Subcutaneous adipose tissue (tissue), 4 donors: ENCODE data around the gene STK39. TPM values are rescaled to one million over a fixed set of nuclear protein-coding genes. Genes with fewer than 3 reads are reported as not detected.

Experiments used
- total RNA-seq, 4 donors: library from RNA; depleted of rRNA; stranded (reverse); fragments of >200 nt; gene quantifications; one replicate each; pipeline ENCODE4 v1.1.0, GENCODE V29; 2016
- TF ChIP-seq, protein P1 (sequence below): fragments of 450-650 bp; IDR thresholded peaks from one replicate; pipeline ENCODE4 v1.5.1; 2016; ENCODE audit warnings: low read depth, mild to moderate bottlenecking, control low read depth, antibody characterized with exemption, moderate library complexity

Gene STK39
- total RNA-seq, 4 donors from 2014 or later = 40.1 to 68.6 (median 56.5) TPM

DNA sequence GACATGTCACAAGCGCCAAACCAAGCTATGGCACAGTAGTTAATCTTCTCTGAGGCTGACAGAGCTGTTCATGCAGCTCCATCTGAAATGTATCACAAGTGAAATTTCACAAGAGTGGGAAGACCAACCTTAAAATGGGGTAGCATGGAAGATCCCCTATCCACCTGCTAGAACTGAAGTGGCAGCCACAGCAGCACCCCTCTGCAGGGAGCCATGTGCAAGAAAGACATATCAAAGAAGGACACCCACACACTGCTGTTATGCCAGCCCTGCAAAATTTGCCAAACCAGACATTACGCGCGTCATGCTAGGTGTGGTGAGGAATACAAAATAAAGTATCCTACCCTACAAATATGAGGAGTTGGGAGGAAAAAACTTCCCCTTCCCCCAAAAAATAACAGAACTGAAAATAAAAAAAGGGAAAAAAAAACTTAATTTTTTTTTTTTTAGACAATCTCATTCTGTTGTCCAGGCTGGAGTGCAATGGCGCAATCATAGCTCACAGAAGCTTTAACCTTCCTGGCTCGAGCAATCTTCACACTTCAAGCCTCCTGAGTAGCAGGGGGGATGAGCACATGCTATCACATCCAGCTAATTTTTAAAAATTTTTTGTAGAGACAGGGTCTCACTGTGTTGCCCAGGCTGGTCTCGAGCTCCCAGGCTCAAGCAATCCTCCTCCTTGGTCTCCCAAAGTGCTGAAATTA is 76.2 kb downstream of the STK39 start:
- TF ChIP-seq, protein P1, sequence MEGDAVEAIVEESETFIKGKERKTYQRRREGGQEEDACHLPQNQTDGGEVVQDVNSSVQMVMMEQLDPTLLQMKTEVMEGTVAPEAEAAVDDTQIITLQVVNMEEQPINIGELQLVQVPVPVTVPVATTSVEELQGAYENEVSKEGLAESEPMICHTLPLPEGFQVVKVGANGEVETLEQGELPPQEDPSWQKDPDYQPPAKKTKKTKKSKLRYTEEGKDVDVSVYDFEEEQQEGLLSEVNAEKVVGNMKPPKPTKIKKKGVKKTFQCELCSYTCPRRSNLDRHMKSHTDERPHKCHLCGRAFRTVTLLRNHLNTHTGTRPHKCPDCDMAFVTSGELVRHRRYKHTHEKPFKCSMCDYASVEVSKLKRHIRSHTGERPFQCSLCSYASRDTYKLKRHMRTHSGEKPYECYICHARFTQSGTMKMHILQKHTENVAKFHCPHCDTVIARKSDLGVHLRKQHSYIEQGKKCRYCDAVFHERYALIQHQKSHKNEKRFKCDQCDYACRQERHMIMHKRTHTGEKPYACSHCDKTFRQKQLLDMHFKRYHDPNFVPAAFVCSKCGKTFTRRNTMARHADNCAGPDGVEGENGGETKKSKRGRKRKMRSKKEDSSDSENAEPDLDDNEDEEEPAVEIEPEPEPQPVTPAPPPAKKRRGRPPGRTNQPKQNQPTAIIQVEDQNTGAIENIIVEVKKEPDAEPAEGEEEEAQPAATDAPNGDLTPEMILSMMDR = no peak

DNA sequence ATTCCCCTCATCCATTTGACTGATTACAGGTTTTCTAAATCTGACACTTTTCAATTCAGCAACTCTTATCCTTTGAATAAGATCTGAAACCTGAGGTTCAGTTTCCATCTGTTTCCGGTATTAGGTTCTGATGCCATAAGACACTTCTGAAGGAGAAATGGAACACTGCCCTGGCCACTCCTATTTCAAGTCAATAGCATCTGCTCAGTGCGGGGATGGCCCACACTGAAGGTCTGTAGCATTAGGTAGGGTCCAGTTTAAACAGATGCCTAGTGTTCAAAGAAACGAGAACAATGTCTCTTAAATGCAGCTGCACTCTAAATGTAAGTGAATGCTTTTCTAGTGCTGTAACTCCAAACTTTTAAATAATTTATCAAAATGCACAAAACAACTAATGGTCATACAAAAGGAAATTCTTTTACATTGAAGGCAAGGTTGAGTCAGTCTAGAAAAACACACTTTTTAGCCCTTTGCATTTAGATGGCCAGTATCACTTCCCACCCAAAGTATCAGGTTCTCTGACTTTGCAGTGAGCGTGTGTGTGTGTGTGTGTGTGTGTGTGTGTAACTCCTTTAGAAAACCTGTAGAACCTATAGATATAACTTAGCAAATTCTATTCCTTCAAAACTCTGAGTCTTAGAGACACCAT is 78.2 kb downstream of the STK39 start:
- TF ChIP-seq, protein P1 = no peak

DNA sequence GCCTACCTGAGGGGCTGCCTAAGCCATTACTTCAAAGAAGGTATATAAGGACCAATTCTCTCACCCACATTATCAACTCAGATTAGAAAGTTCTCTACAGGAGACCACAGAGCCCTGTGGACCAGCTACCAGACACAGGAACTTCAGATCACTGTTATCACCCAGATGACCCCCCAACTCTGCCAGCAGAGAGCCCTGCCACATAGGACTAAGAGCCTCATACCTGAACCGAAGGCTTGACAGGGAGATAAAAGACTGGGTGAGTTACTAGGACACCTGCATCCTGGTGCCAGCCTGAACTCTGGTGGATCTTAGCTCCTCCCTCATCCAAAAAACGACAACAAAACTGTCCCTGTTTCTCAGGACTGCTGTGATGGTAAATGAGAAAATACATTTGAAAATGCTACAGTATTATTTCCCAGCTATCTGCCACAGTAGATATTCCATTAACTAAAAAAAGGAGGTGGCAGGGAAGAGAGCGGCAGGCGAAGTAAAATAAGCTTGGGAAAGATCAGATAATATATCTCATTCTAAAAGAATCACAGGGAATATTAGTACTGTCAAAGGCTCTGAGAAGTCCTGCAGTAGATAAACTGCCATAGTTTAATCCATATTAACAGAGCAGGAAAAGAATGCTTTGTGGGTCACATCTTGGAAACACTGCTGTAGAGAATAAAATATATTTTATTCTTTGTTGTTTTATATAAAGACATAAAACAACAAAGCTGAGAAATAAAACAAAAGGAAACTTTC is 79.7 kb downstream of the STK39 start:
- TF ChIP-seq, protein P1 = no peak

DNA sequence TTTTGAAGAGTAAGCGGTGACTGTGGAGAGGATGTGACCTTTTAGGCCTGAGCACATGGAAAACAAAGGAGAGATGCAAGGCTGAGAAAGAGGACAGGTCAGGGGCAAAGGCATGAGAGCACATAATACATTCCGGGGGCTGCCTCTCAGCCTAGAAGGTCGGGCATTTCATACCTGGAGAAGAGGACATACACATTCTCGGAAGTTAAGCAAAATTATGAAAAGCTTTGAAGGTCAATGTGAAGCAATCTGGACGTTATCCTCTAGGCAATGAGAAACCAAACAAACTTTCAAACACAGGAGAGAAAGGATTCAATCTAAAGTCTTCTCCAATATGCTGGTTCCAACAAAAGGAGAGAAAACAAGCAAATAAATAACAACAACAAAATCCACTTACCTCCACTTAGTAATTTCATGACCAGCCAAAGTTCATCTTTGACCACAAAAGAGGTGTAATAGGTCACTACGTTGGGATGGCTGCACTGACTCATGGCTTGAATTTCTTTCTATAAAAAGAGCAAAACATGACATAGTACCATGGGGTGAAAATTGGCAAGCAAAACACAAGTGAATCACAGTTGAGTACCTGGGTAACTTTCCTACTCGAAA is 80.4 kb downstream of the STK39 start:
- TF ChIP-seq, protein P1 = no peak

DNA sequence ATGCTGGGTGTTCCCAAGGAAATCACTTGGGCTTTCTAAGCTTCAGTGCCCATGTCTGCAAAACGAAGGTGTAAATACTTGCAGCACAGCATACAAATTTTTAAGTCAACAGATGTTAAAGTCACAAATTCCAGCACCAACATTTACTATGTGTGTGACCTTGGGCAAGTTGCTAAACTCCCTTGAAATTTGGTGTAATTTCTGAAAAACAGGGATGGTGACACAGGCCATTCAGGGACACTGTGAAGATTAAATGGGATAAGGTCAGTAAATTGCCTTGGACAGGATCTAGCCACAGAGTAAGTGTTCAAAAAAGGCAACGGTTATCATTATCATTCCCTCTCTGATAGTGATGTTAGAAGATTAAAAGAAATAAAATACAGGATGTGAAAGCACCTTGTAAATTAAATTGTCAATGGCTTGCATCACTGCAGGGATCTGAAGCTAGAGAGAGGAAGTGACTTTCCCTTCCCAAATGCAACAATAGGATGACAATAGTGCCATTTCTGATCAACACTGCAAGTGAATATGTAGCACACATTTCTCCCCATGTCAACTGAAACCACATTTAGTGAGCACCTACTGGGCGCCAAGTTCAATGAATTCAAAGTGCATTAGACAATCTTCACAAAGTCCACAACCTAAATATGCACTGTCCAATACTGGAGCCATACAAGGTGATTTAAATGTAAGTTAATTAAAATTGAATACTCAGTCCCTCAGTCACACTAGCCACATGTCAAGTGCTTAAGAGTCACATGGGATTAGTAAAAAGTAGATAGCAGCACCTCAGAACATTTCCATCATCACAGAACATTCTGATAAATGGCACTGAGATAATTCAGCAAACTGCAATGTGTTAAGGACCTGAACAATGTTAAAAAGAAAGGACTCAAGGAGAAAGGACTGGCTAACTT is 81.2 kb downstream of the STK39 start:
- TF ChIP-seq, protein P1 = no peak

DNA sequence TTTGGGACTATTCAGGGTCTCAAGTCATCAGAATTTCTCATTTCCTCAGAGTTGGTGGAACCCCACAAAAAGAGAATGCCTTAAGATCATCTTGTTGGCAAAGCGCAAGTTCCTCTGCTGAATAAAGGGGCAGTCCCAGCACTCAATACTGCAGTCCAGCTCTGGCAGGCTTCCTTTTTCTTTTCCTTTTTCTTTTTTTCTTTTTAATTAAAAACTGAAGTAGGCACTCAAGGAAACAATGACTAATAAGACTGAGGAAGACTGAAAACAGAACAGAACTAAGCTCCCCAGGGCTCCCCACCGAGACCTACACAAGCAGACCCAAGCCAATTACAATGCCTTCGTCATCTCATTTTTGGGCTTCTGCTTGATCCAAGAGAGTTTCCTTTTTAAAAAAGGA is 82.0 kb downstream of the STK39 start:
- TF ChIP-seq, protein P1 = no peak
